Measurements from ENCODE around the gene SMG6.

GRCh38 chr17:2155573-2155972 is 148.0 kb downstream of the SMG6 start:
- TF ChIP-seq POLR2AphosphoS5 (IDR thresholded peaks at IDR 0.05): no peak
- no peak for TF ChIP-seq POLR2A (IDR thresholded peaks at IDR 0.05)
- TF ChIP-seq EP300 (IDR thresholded peaks at IDR 0.05): no peak

All from sigmoid colon (tissue), 4 donors.